Keratinocyte (primary cell): ENCODE data around the gene PAIP2. TPM values are rescaled to one million over a fixed set of nuclear protein-coding genes. Genes with fewer than 3 reads are reported as not detected.

ENCODE experiments used
- DNase-seq: peaks from one replicate; pipeline ENCODE4 v3.0.0-alpha.2; 2011; ENCODE audit warnings: low read depth, missing footprints, low spot score
- FAIRE-seq: peaks from 2 replicates; lab custom pipeline; 2011; peaks lifted over from hg19 to GRCh38; lab: Jason Lieb, UNC
- H2AFZ ChIP-seq: 2 replicates; pipeline ENCODE4 v1.6.0; 2012; ENCODE audit warnings: low read length, control low read depth, inconsistent platforms; ENCODE audit not compliant: control insufficient read depth
- H3K27ac ChIP-seq: 2 replicates; pipeline ENCODE4 v1.5.1; 2011; ENCODE audit warnings: low read length; ENCODE audit not compliant: control insufficient read depth, insufficient read depth
- H3K27me3 ChIP-seq: 3 replicates; pipeline ENCODE4 v1.6.0; 2011; ENCODE audit warnings: low read length; ENCODE audit not compliant: control insufficient read depth, insufficient read depth; ENCODE audit errors: extremely low read depth
- H3K36me3 ChIP-seq, 2 experiments: 2 replicates in 1 of 2; 3 replicates in 1 of 2; pipeline ENCODE4 v1.5.1; 2011; ENCODE audit warnings: low read length in 2 of 2, mild to moderate bottlenecking in 1 of 2; ENCODE audit not compliant: control insufficient read depth in 2 of 2, insufficient read depth in 2 of 2; ENCODE audit errors: extremely low read depth in 1 of 2
- H3K4me1 ChIP-seq: 3 replicates; pipeline ENCODE4 v1.5.1; 2011; ENCODE audit warnings: low read length; ENCODE audit not compliant: control insufficient read depth, insufficient read depth; ENCODE audit errors: extremely low read depth
- H3K4me2 ChIP-seq: 3 replicates; pipeline ENCODE4 v1.6.0; 2011; ENCODE audit warnings: low read depth, low read length; ENCODE audit not compliant: control insufficient read depth, insufficient read depth; ENCODE audit errors: extremely low read depth
- H3K4me3 ChIP-seq, 3 experiments: fragments of 200-600 bp in 1 of 3; sonication (generic) in 1 of 3; 2 replicates in 2 of 3; 3 replicates in 1 of 3; pipeline ENCODE4 v1.5.1; 2011 to 2016; ENCODE audit warnings: low read length in 3 of 3, mild to moderate bottlenecking in 3 of 3, control low read depth in 2 of 3, inconsistent platforms in 1 of 3, low read depth in 1 of 3, mixed read lengths in 1 of 3, mixed run types in 1 of 3, moderate library complexity in 1 of 3; ENCODE audit not compliant: control insufficient read depth in 2 of 3, insufficient read depth in 2 of 3; ENCODE audit errors: extremely low read depth in 1 of 3
- H3K79me2 ChIP-seq: 2 replicates; pipeline ENCODE4 v1.6.0; 2012; ENCODE audit warnings: low read length; ENCODE audit not compliant: control insufficient read depth, insufficient read depth
- H3K9ac ChIP-seq: 3 replicates; pipeline ENCODE4 v1.6.0; 2011; ENCODE audit warnings: low read length; ENCODE audit not compliant: control insufficient read depth, insufficient read depth; ENCODE audit errors: extremely low read depth
- H3K9me1 ChIP-seq: 3 replicates; pipeline ENCODE4 v1.6.0; 2011; ENCODE audit warnings: low read length; ENCODE audit not compliant: control insufficient read depth, insufficient read depth; ENCODE audit errors: extremely low read depth
- H3K9me3 ChIP-seq: 2 replicates; pipeline ENCODE4 v1.5.1; 2012; ENCODE audit warnings: low read depth, low read length; ENCODE audit not compliant: control insufficient read depth
- H4K20me1 ChIP-seq: 3 replicates; pipeline ENCODE4 v1.6.0; 2011; ENCODE audit warnings: low read length; ENCODE audit not compliant: control insufficient read depth, insufficient read depth; ENCODE audit errors: extremely low read depth
- CTCF ChIP-seq, 3 experiments: IDR thresholded peaks in 1 of 3; conservative IDR thresholded peaks in 1 of 3; optimal IDR thresholded peaks in 1 of 3; 2 replicates in 2 of 3; 3 replicates in 1 of 3; pipeline versions ENCODE3 to v1.5.1; 2011; ENCODE audit warnings: low read length in 3 of 3, mild to moderate bottlenecking in 3 of 3, moderate library complexity in 2 of 3, control low read depth in 1 of 3, inconsistent platforms in 1 of 3; ENCODE audit not compliant: insufficient read depth in 2 of 3; ENCODE audit errors: extremely low read depth in 1 of 3
- EZH2 ChIP-seq: IDR thresholded peaks from one replicate; pipeline ENCODE4 v1.6.1; 2012; ENCODE audit warnings: inconsistent platforms, mild to moderate bottlenecking, low read length, moderate library complexity
- dilution Hi-C: fragments of 300-500 bp; cut with MboI; formaldehyde crosslinking; loops from one replicate; pipeline ENCODE4 v1.7.0; 2020; ENCODE audit warnings: low sequenced_read_pairs; ENCODE audit not compliant: extremely low pct_ligation_motif_present
- polyA plus RNA-seq, 5 experiments: library from polyadenylated mRNA; depleted of rRNA in 3 of 5; stranded (reverse) in 3 of 5; stranded (forward) in 1 of 5; unstranded in 1 of 5; fragments of >200 nt; gene quantifications; 1 replicate in 1 of 5; 2 replicates in 3 of 5; 3 replicates in 1 of 5; pipeline versions ENCODE4 v1.2.1 to v1.2.3, GENCODE V29; 2011 to 2012; ENCODE audit warnings: missing spikeins in 2 of 5, low read depth in 1 of 5, low replicate concordance in 1 of 5

PAIP2 gene
- polyA plus RNA-seq, 1 donor (not counting 4 experiments of a cell fraction or from before 2014, with no cell fraction given) = 65.6 TPM

GRCh38 chr5:139387611-139388197, 46.0 kb downstream of the PAIP2 start:
- TF ChIP-seq CTCF (optimal IDR thresholded peaks at IDR 0.05 in 1 of 3, IDR thresholded peaks at IDR 0.05 in 1 of 3, conservative IDR thresholded peaks at IDR 0.05 in 1 of 3; ENCODE audit: extremely low read depth in 1 of 3, insufficient read depth in 2 of 3, low read length in 3 of 3) (no peak), EZH2 (no peak)
- FAIRE-seq = no peak
- H3K4me1 ChIP-seq = peaks cover 37% of the 10 kb centered on the region

GRCh38 chr5:139388198-139388821, 46.7 kb downstream of the PAIP2 start:
- no peak for FAIRE-seq
- no peak overlapping the region for H2AFZ ChIP-seq
- H3K9ac ChIP-seq = no peak overlapping the region
- no peaks in the 10 kb centered on the region for H3K36me3 ChIP-seq
- TF ChIP-seq CTCF (optimal IDR thresholded peaks at IDR 0.05 in 1 of 3, IDR thresholded peaks at IDR 0.05 in 1 of 3, conservative IDR thresholded peaks at IDR 0.05 in 1 of 3; ENCODE audit: extremely low read depth in 1 of 3, insufficient read depth in 2 of 3, low read length in 3 of 3) (no peak), EZH2 (no peak)
- no peak for DNase-seq
- dilution Hi-C loops = no loop called here
- H3K27ac ChIP-seq = no peak overlapping the region
- no peaks in the 10 kb centered on the region for H3K9me3 ChIP-seq
- H3K4me1 ChIP-seq = peaks cover 39% of the 10 kb centered on the region
- no peaks in the 10 kb centered on the region for H3K9me1 ChIP-seq
- no peak overlapping the region for H3K4me3 ChIP-seq
- H3K4me2 ChIP-seq = no peak overlapping the region
- H3K79me2 ChIP-seq = peaks cover 4% of the 10 kb centered on the region
- no peaks in the 10 kb centered on the region for H4K20me1 ChIP-seq
- H3K27me3 ChIP-seq = no peaks in the 10 kb centered on the region

More at GRCh38 chr5:139387611-139388197, 46.0 kb downstream of the PAIP2 start:
- no peak overlapping the region for H3K4me3 ChIP-seq
- dilution Hi-C loops = no loop called here
- no peak for DNase-seq
- H3K9ac ChIP-seq = no peak overlapping the region
- no peaks in the 10 kb centered on the region for H3K9me1 ChIP-seq
- no peaks in the 10 kb centered on the region for H3K27me3 ChIP-seq
- no peak overlapping the region for H3K27ac ChIP-seq
- H4K20me1 ChIP-seq = no peaks in the 10 kb centered on the region
- H3K4me2 ChIP-seq = no peak overlapping the region
- no peaks in the 10 kb centered on the region for H3K36me3 ChIP-seq
- H3K79me2 ChIP-seq = no peaks in the 10 kb centered on the region
- no peaks in the 10 kb centered on the region for H3K9me3 ChIP-seq
- no peak overlapping the region for H2AFZ ChIP-seq
